HUDEP-2 (cell line): ENCODE data around the gene AICDA.

Experiments
- DNase-seq, 76 experiments: peaks; one replicate each; lab custom pipeline; 2025; ENCODE audit not compliant: unreplicated experiment in 76 of 76; lab: John Stamatoyannopoulos, UW

AICDA gene

GRCh38 chr12:8561011-8561410, 51.6 kb downstream of the AICDA start:
- no peak for DNase-seq

- DNase-seq = no peak
These were observed 53.0 kb downstream of the AICDA start for GRCh38 chr12:8559676-8560075.

GRCh38 chr12:8556531-8557097, 56.0 kb downstream of the AICDA start:
- no peak for DNase-seq

- no peak for DNase-seq
These were observed 58.0 kb downstream of the AICDA start for GRCh38 chr12:8554451-8555195.

GRCh38 chr12:8553088-8553627, 59.5 kb downstream of the AICDA start:
- DNase-seq = no peak
